Vagina (tissue), 2 donors: ENCODE results near the gene BCR.

Experiments used
- POLR2A ChIP-seq, 2 donors: fragments of 450-650 bp; IDR thresholded peaks; one replicate each; pipeline ENCODE4 v1.6.1; 2017; ENCODE audit warnings: antibody characterized with exemption in 2 of 2, mild to moderate bottlenecking in 2 of 2, moderate library complexity in 2 of 2
- POLR2AphosphoS5 ChIP-seq, 2 donors: sonication (generic); formaldehyde crosslinking; IDR thresholded peaks; one replicate each; pipeline ENCODE4 v1.9.0; 2017; ENCODE audit warnings: antibody characterized with exemption in 2 of 2, mild to moderate bottlenecking in 2 of 2, low read depth in 1 of 2; ENCODE audit not compliant: insufficient read depth in 1 of 2
- TF ChIP-seq, protein P1 (sequence below), 3 experiments: fragments of 450-650 bp in 2 of 3; fragments of 200-600 bp in 1 of 3; sonication (generic) in 1 of 3; IDR thresholded peaks; one replicate each; pipeline ENCODE4 v1.5.1; 2017 to 2019; ENCODE audit warnings: antibody characterized with exemption in 3 of 3, mild to moderate bottlenecking in 2 of 3, moderate library complexity in 2 of 3

DNA sequence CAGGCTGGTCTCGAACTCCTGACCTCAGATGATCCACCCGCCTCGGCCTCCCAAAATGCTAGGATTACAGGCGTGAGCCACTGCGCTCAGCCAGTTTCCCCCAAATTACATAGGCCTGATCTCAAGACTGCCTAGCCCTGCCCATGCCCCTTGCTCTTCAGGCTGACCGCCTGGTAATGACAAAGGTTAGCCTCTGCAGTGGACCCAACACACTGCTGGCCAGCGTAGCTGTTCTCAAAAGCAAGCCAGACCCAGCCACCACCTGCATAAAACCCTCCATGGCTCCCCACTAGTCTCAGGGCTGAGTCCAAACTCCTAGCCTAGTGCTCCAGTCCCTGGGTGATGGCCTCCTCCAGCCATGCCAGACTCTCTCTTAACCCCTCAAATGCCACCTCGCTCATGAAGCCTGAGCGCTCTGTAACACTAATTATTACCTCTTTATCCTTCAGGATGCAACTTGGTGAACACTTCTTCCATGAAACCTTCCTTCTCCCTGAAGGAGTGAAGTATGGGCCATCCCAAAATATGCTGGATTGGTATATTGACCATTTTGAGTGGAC lies 37.7 kb upstream of the BCR start:
- TF ChIP-seq POLR2A (IDR thresholded peaks at IDR 0.05) (no peak), POLR2AphosphoS5 (IDR thresholded peaks at IDR 0.05; ENCODE audit: insufficient read depth in 1 of 2, low read depth in 1 of 2) (no peak)
- TF ChIP-seq, protein P1, sequence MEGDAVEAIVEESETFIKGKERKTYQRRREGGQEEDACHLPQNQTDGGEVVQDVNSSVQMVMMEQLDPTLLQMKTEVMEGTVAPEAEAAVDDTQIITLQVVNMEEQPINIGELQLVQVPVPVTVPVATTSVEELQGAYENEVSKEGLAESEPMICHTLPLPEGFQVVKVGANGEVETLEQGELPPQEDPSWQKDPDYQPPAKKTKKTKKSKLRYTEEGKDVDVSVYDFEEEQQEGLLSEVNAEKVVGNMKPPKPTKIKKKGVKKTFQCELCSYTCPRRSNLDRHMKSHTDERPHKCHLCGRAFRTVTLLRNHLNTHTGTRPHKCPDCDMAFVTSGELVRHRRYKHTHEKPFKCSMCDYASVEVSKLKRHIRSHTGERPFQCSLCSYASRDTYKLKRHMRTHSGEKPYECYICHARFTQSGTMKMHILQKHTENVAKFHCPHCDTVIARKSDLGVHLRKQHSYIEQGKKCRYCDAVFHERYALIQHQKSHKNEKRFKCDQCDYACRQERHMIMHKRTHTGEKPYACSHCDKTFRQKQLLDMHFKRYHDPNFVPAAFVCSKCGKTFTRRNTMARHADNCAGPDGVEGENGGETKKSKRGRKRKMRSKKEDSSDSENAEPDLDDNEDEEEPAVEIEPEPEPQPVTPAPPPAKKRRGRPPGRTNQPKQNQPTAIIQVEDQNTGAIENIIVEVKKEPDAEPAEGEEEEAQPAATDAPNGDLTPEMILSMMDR (IDR thresholded peaks at IDR 0.05) = no peak
